Measurements from ENCODE around the gene GPR35. TPM values are rescaled to one million over a fixed set of nuclear protein-coding genes. Genes with fewer than 3 reads are reported as not detected.
A peak's percentile ranks its signal among the peaks of the same experiment; 100 is the strongest.

Gene GPR35
- total RNA-seq, 1 donor from 2014 or later: 24.9 TPM

DNA sequence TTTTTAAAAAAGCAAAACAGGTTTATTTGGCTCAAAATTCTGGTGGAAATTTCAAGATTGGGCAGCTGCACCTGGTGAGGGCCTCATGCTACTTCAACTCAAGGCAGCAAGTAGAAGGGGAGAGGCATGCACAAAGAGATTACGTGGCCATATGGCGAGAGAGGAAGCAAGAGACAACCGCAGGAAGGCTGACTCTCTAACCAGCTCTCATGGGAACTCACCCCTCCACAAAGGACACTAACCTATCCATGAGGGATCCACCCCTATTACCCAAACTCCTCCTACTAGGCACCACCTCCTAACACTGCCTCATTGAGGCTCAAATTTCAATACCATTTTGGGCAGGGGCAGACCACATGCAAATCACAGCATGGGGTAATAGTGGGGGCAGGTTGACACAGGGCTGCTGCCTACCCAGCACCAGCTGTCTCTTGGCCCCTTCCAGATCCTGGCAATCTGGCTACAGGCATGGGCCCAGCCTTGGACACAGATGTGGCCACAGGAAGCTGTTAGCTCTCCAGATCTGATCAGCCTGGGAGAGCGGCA lies 40.7 kb upstream of the GPR35 start:
- intact Hi-C loops (cut with micrococcal nuclease): no loop called here
- H3K4me3 Mint-ChIP-seq (ENCODE audit: low read depth): peak overlapping the region; percentile 97
- H3K36me3 Mint-ChIP-seq (ENCODE audit: low read depth): peaks cover 23% of the 10 kb centered on the region
- no peaks in the 10 kb centered on the region for H3K9me3 Mint-ChIP-seq
- H3K27ac Mint-ChIP-seq: peak overlapping the region; percentile 29
- H3K27me3 Mint-ChIP-seq (ENCODE audit: low read depth): no peaks in the 10 kb centered on the region
- peaks cover 37% of the 10 kb centered on the region for H3K4me1 Mint-ChIP-seq (ENCODE audit: low read depth)
- DNase-seq (ENCODE audit: low spot score): no peak

GRCh38 chr2:240585101-240585500 lies 40.2 kb upstream of the GPR35 start:
- intact Hi-C loops (cut with micrococcal nuclease): no loop called here
- no peaks in the 10 kb centered on the region for H3K9me3 Mint-ChIP-seq
- peak overlapping the region; percentile 29 for H3K27ac Mint-ChIP-seq
- no peaks in the 10 kb centered on the region for H3K27me3 Mint-ChIP-seq (ENCODE audit: low read depth)
- H3K4me3 Mint-ChIP-seq (ENCODE audit: low read depth): peak overlapping the region; percentile 97
- DNase-seq (ENCODE audit: low spot score): no peak
- peaks cover 33% of the 10 kb centered on the region for H3K4me1 Mint-ChIP-seq (ENCODE audit: low read depth)
- peaks cover 19% of the 10 kb centered on the region for H3K36me3 Mint-ChIP-seq (ENCODE audit: low read depth)

- Mint-ChIP-seq H3K9me3 (no peaks in the 10 kb centered on the region), H3K4me3 (ENCODE audit: low read depth) (peak overlapping the region; percentile 97), H3K4me1 (ENCODE audit: low read depth) (peaks cover 27% of the 10 kb centered on the region), H3K36me3 (ENCODE audit: low read depth) (peaks cover 14% of the 10 kb centered on the region), H3K27ac (peak overlapping the region; percentile 91), H3K27me3 (ENCODE audit: low read depth) (no peaks in the 10 kb centered on the region)
- DNase-seq (ENCODE audit: low spot score): no peak
- intact Hi-C loops (cut with micrococcal nuclease): loop anchor here (1.0 to 2.0 kb wide), 4 partner anchors 20 to 563 kb away; partner anchors contain the start of gene PASK
Observed at GRCh38 chr2:240585681-240586197, 39.5 kb upstream of the GPR35 start.

- peak; percentile 97 for DNase-seq (ENCODE audit: low spot score)
- H3K4me1 Mint-ChIP-seq (ENCODE audit: low read depth): peaks cover 27% of the 10 kb centered on the region
- no peaks in the 10 kb centered on the region for H3K9me3 Mint-ChIP-seq
- peak within 1 kb of the TSS; percentile 97 for H3K4me3 Mint-ChIP-seq (ENCODE audit: low read depth)
- intact Hi-C loops (cut with micrococcal nuclease): loop anchor here (1.0 to 2.0 kb wide), 4 partner anchors 21 to 562 kb away; partner anchors contain the start of gene PASK
- no peaks in the 10 kb centered on the region for H3K27me3 Mint-ChIP-seq (ENCODE audit: low read depth)
- peak within 1 kb of the TSS; percentile 91 for H3K27ac Mint-ChIP-seq
- H3K36me3 Mint-ChIP-seq (ENCODE audit: low read depth): peaks cover 16% of the 10 kb centered on the region
Observed at GRCh38 chr2:240586198-240586918, 38.9 kb upstream of the GPR35 start, which contains the start of gene CAPN10. CAPN10 (plus strand) TSS chr2:240586734; CDS start chr2:240586912, 178 bp downstream.

DNA sequence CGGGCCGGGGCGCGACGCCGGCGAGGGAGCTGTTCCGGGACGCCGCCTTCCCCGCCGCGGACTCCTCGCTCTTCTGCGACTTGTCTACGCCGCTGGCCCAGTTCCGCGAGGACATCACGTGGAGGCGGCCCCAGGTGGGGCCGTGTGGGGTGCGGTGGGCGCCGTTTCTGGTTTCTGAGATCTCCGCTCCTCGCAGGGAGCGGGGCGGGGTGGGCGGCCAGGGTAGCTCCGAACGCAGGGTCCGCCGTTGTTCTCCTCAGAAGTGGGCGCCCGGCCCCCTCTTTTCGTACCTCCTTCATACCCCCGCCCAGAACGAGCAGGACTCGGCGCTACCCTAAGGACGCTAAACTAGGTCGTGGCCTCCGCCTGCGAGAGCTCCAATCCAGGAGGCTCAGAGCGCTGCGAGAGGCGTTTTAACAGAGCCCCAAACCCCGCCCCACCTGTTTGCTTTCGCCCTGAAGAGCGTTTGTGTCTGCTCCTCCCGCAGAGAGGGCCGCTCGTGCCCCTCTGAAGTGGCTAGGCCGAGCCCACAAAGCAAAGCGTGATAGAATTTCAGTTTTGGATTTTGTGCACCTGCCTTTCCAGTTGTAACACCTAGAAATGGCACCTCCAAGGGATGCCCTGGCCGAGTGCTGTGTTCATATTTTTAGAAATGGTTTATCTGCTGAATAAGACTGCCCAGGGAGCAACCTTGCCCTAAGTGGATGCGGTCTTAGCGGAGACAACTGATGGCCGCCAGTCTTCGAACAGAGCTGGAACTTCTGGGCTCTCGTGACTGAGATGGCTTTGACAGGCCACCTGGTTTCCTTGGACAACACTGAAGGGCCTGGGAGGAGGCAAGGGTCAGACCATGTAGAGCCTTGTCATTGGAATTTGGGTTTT lies 38.1 kb upstream of the GPR35 start:
- DNase-seq (ENCODE audit: low spot score): peak; percentile 58
- peak overlapping the region; percentile 34 for H3K27ac Mint-ChIP-seq
- no peaks in the 10 kb centered on the region for H3K27me3 Mint-ChIP-seq (ENCODE audit: low read depth)
- intact Hi-C loops (cut with micrococcal nuclease): loop anchor here (1.0 to 2.0 kb wide), 4 partner anchors 22 to 562 kb away; partner anchors contain the start of gene PASK
- H3K4me1 Mint-ChIP-seq (ENCODE audit: low read depth): peaks cover 27% of the 10 kb centered on the region
- H3K4me3 Mint-ChIP-seq (ENCODE audit: low read depth): peak overlapping the region; percentile 92
- H3K36me3 Mint-ChIP-seq (ENCODE audit: low read depth): peaks cover 21% of the 10 kb centered on the region
- H3K9me3 Mint-ChIP-seq: no peaks in the 10 kb centered on the region

DNA sequence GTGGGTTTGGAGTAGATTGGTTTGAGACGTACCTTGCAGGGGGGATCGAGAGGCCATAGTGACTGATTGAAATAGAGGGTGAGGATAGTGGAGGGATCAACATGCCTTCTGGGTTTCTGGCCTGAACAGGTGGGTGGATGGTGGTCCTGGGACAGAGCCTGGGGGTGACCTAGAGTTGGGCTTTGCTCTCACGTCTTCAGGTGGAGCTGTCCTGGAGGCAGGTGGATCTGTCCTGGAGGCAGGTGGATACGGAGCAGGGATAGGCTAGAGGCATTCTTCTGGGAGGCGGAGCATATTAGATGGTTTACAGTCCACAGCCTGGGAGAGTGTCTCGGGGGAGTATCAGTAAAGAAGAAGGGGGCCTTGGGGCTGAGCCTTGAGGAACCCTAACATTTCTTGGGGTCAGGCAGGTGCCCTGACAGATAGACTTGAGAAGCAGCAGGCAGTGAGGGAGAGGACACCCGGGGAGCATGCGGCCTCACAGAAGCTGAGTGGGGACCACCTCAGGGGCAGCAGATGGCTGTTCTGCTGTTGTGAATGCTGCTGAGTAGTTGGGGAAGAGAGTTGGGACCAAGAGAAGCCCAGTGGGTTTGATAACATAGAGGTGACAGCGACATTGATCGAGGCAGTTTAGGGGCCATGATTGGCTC lies 37.1 kb upstream of the GPR35 start:
- intact Hi-C loops (cut with micrococcal nuclease): no loop called here
- Mint-ChIP-seq H3K36me3 (ENCODE audit: low read depth) (peaks cover 26% of the 10 kb centered on the region), H3K4me3 (ENCODE audit: low read depth) (peak overlapping the region; percentile 92), H3K27me3 (ENCODE audit: low read depth) (no peaks in the 10 kb centered on the region), H3K4me1 (ENCODE audit: low read depth) (peaks cover 27% of the 10 kb centered on the region), H3K9me3 (no peaks in the 10 kb centered on the region), H3K27ac (peak overlapping the region; percentile 34)
- no peak for DNase-seq (ENCODE audit: low spot score)

- Mint-ChIP-seq H3K36me3 (ENCODE audit: low read depth) (peaks cover 26% of the 10 kb centered on the region), H3K27ac (no peak overlapping the region), H3K9me3 (no peaks in the 10 kb centered on the region), H3K27me3 (ENCODE audit: low read depth) (no peaks in the 10 kb centered on the region), H3K4me1 (ENCODE audit: low read depth) (peaks cover 27% of the 10 kb centered on the region), H3K4me3 (ENCODE audit: low read depth) (peak overlapping the region; percentile 92)
- intact Hi-C loops (cut with micrococcal nuclease): no loop called here
- no peak for DNase-seq (ENCODE audit: low spot score)
Observed at GRCh38 chr2:240588669-240589068, 36.6 kb upstream of the GPR35 start.

DNA sequence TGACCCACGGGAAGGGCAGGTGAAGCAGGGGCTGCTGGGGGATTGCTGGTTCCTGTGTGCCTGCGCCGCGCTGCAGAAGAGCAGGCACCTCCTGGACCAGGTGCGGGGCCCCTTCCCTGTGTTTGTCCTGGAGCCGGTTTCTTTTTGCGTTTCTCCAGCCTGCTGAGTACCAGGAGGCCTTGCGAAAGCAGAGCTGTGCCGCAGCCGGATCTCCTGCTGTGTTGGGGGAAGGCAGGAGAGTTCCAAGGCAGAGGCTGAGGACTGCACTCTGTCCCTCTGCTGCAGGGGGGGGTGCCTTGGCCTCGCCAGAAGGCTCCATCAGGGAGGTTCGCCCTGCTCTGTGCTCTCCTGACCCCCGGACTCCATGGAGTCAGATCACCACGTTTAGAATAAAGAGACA lies 35.9 kb upstream of the GPR35 start:
- H3K27me3 Mint-ChIP-seq (ENCODE audit: low read depth): no peaks in the 10 kb centered on the region
- H3K36me3 Mint-ChIP-seq (ENCODE audit: low read depth): peaks cover 26% of the 10 kb centered on the region
- H3K4me1 Mint-ChIP-seq (ENCODE audit: low read depth): peaks cover 25% of the 10 kb centered on the region
- no peak for DNase-seq (ENCODE audit: low spot score)
- H3K27ac Mint-ChIP-seq: no peak overlapping the region
- intact Hi-C loops (cut with micrococcal nuclease): no loop called here
- H3K9me3 Mint-ChIP-seq: no peaks in the 10 kb centered on the region
- H3K4me3 Mint-ChIP-seq (ENCODE audit: low read depth): no peak overlapping the region

GRCh38 chr2:240589850-240590525 lies 35.3 kb upstream of the GPR35 start:
- Mint-ChIP-seq H3K9me3 (no peaks in the 10 kb centered on the region), H3K27me3 (ENCODE audit: low read depth) (no peaks in the 10 kb centered on the region), H3K4me1 (ENCODE audit: low read depth) (peaks cover 19% of the 10 kb centered on the region), H3K36me3 (ENCODE audit: low read depth) (peaks cover 26% of the 10 kb centered on the region), H3K27ac (no peak overlapping the region), H3K4me3 (ENCODE audit: low read depth) (no peak overlapping the region)
- no peak for DNase-seq (ENCODE audit: low spot score)
- intact Hi-C loops (cut with micrococcal nuclease): no loop called here

GRCh38 chr2:240590681-240591111 lies 34.6 kb upstream of the GPR35 start:
- Mint-ChIP-seq H3K4me1 (ENCODE audit: low read depth) (peaks cover 18% of the 10 kb centered on the region), H3K27ac (no peak overlapping the region), H3K36me3 (ENCODE audit: low read depth) (peaks cover 28% of the 10 kb centered on the region), H3K4me3 (ENCODE audit: low read depth) (no peak overlapping the region), H3K9me3 (no peaks in the 10 kb centered on the region), H3K27me3 (ENCODE audit: low read depth) (no peaks in the 10 kb centered on the region)
- DNase-seq (ENCODE audit: low spot score): no peak
- intact Hi-C loops (cut with micrococcal nuclease): no loop called here

DNA sequence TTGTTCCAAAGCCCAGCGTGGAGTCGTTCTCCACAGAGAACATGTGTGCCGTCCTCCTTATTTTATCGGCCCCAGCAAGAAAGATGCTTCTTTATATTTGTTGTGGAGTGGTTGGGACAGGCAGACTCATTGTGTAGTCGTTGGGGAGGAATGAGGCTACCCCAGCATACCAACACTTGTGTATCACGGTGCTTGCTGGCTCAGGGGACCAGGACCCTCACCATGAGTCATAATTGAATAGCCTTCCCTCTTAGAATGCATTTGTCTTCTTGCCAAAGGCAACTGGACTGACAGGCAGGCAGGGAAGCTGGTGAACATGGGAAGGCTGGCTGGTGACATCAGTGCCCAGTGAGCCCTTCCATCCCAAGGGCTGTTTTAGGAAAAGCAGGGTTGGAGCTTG lies 34.1 kb upstream of the GPR35 start:
- no peaks in the 10 kb centered on the region for H3K27me3 Mint-ChIP-seq (ENCODE audit: low read depth)
- H3K4me3 Mint-ChIP-seq (ENCODE audit: low read depth): no peak overlapping the region
- H3K27ac Mint-ChIP-seq: no peak overlapping the region
- H3K9me3 Mint-ChIP-seq: no peaks in the 10 kb centered on the region
- DNase-seq (ENCODE audit: low spot score): no peak
- H3K36me3 Mint-ChIP-seq (ENCODE audit: low read depth): peaks cover 28% of the 10 kb centered on the region
- intact Hi-C loops (cut with micrococcal nuclease): no loop called here
- peaks cover 18% of the 10 kb centered on the region for H3K4me1 Mint-ChIP-seq (ENCODE audit: low read depth)

DNA sequence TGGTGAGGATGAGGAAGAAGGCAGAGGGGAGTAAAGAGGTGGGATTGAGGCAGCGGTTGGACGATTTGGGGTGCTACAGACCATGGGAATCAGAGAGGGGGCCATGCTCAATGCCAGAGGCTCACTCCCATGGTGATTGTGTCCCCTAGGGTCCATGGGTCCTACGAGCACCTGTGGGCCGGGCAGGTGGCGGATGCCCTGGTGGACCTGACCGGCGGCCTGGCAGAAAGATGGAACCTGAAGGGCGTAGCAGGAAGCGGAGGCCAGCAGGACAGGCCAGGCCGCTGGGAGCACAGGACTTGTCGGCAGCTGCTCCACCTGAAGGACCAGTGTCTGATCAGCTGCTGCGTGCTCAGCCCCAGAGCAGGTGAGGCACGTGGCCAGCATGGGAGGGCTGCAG lies 33.5 kb upstream of the GPR35 start:
- H3K27ac Mint-ChIP-seq: no peak overlapping the region
- H3K36me3 Mint-ChIP-seq (ENCODE audit: low read depth): peaks cover 28% of the 10 kb centered on the region
- no peaks in the 10 kb centered on the region for H3K9me3 Mint-ChIP-seq
- H3K4me3 Mint-ChIP-seq (ENCODE audit: low read depth): no peak overlapping the region
- no peaks in the 10 kb centered on the region for H3K27me3 Mint-ChIP-seq (ENCODE audit: low read depth)
- peaks cover 18% of the 10 kb centered on the region for H3K4me1 Mint-ChIP-seq (ENCODE audit: low read depth)
- intact Hi-C loops (cut with micrococcal nuclease): no loop called here
- no peak for DNase-seq (ENCODE audit: low spot score)
